Cortex of kidney (tissue), 1 donor: ENCODE measurements around the gene CASZ1.

Source experiments
- DNase-seq: peaks from one replicate; lab custom pipeline; 2025; lab: John Stamatoyannopoulos, UW

CASZ1 gene

DNA sequence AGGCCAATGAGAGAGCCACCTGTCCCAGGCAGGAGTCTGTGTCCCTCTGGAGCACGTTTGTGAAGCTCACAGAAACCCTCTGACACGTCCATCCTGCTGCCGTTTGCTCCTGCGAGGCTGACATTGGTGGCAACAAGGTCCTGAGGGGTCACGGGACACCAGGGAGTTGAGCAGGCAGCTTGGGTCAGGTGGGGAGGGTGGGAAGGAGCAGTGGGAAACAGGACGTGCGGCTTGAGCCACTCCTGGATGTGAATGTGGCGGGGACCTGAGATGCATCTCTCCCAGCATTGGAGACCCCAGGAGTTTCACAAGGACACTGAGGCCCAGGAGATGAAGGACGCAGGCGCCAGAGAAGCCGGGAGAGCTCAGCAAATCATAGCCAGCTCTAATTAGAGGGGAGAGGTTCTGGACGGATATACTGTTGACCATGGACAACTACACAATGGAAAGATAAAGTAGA lies 172.7 kb downstream of the CASZ1 start:
- DNase-seq: no peak

GRCh38 chr1:10622910-10623685 lies 173.3 kb downstream of the CASZ1 start:
- no peak for DNase-seq

DNA sequence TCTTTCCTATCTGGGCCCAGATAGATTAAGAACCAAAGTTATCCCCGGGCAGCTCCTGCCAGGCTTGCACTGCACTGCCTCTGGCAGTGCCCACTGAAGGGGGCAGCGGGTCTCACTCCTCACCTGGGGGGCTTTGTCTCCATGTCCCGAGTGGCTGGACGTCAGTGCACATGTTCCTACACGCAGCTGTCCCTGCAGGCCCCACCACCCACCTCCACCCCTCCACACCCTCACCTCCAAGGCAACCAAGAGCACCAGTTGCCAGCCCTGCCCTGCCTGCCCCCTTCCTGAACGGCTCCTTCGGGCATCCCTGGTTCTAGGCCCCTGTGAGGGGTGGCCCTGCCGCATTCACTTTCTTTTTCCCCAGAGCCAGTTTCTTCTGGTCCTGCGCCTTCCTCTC lies 174.5 kb downstream of the CASZ1 start:
- DNase-seq: no peak

DNA sequence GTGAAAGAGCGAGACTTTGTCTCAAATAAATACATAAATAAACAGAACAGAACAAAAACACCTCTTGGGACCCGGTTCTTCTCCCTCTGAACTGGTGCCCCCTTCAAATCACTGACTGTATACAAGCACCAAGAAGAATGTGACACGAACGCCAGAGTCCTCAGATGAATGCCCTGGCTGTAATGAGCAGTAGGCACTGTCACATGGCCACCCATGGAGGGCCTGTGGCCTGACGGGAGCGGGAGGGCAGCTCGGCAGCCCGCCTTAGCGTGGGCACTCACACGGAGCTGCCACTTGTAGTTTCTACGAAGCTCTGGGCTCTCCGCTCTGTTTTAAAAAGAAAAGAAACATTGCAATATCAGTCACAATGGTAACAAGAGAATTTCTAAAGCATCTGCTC lies 175.7 kb downstream of the CASZ1 start:
- DNase-seq: no peak

DNA sequence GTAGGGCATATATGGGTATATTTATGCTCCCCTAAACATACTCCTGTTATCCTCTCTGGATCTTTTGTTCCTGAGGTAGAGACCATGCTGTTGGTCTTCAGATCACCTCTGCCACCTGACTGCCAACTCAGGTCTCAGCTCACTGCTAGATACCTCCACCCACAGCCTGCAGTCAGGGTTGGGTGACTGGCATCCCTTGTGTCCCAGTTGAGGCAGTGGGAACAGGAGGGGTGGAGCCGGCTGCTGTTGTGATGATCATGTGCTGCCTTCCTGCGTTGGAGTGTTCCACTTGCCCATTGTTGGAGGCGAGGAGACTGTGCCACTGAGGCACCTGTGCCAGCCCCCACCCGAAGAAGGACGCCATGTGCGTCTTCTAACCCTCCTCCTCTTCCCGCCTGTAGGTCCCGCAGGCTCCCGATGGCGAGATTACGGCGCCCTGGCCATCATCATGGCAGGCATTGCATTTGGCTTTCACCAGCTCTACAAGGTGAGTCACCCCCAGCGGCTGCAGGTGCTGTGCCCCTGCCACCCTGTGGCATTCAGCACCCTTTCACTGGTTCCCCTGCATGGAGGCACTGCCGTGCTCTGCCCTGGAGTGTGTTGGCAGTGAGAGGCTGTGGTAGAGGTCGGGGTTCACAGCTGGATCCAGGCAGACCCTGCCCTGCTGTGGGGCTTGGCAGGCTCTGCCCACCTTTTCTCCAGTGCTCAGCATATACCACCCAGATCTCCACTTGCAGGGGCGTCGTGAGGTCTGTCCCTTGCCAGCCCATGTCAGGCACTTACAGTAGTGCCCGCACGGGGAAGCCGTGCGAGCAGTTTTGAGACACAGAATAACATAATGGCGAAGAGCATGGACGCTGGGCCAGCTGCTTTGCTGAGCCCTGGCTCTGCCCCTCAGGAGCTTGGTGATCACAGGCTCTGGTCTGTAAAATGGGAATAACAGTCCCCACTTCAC lies 178.2 kb downstream of the CASZ1 start:
- no peak for DNase-seq

- DNase-seq: no peak
Observed at GRCh38 chr1:10617318-10617717, 179.1 kb downstream of the CASZ1 start.

DNA sequence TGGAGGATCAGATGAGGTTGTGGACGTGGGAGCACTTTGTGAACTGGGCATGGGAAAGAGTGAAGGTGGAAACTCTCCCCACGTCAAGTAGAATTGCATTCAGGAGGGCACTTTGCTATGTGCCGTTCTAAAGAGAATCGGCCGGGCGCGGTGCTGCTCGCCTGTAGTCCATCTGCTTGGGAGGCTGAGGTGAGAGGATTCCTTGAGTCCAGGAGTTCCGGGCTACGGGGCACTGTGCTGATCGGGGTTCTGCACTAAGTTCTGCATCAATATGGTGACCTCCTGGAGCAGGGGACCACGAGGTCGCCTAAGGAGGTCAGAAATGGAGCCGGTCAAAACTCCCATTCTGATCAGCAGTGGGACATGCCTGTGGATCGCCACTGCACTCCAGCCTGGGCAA lies 179.8 kb downstream of the CASZ1 start:
- DNase-seq: no peak

GRCh38 chr1:10615932-10616671 lies 180.3 kb downstream of the CASZ1 start:
- no peak for DNase-seq

DNA sequence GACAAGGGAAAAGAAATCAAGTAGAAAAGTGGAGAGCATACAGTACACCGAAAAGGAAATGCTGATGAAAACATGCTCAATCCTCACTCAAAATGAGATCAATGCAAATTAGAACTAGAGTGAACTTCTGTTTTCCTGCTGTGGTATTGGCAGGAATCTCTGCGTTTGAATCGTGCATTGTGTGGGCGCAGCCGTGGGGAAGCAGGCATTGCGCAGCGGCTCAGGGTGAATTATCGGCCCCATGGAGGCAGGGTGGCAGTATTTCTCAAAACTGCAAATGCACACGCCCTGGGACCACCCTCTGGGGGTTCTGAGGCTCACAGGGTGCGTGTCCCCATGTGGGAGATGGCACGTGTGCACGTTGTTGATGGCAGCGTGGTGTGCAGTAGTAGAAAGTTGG lies 181.1 kb downstream of the CASZ1 start:
- no peak for DNase-seq

DNA sequence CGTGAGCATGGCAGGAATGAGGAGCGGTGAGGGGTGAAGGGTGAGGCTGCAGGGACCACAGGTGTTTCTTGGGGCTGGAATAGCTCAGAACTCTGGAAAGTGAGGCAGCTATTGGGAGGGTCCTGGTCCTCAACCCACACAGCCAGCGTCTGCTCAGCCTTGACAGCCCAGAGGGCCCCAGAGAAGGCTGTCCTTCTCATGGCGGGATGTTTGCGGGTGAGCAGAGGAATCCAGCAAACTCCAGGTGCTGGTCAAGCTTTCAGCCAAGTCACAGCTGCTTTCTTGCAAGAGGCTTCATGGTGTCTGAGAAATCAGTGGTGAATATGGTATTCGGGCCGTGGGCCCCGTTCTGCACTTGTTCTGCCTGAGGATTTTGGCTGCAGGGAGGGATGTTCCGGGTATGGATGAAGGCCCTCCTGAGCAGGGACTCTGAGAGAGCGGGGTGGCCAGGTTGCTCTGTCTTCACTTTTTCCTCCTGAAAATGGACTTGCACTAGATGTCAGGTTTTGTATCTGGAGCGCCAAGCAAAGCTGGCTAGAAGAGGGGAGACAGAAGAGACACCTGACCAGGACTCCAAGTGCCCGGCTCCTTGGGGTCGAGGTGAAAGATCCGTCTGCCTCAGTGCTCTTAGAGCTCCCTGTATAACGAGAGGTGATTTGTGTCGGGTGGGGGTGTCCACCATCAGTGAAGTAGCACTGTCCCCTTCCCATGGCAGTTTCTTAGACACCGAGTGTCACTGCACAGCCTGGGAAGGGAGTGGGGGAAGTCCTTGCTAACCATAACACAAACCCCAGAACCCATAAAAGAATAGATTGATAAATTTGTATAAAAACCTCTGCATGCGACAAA lies 181.8 kb downstream of the CASZ1 start:
- DNase-seq: no peak

DNA sequence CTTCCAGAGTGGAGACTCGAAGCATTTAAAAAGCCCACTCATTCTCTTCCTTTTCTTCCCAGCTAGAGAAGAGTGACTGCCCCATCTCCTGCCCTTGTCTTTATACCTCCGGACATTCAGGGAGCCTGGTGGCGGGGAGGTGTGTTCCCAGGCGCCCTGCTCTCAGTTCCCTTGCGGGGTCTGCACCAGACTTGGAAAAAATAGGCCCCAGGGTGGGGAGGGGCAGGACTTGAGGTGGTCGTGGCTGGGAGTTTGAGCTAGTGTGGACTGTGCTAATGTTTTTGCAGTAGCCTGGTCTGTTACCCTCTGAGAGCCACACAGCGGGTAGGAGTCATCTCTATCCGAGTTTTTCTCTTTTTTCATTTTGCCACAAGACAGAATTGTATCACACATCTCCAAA lies 182.6 kb downstream of the CASZ1 start:
- no peak for DNase-seq

DNA sequence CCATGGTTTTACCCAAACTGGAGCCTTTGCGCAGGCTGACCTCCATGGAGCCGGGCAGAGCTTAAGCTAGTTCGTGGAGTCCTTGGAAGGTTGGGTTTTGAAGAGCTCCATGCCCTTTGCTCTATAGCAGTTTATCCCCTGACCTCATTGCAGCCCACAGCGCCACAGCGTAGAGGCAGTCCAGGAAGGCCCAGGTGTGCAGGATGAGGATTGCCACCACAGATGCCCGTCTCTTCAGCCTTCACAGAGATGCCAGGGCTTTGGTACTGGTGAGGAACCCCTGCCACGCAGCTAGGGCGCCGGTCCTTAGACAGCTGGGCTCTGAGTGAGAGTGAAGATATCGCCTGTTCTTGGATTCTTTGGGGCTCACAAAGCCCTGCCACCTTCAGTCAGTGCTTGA lies 183.1 kb downstream of the CASZ1 start:
- no peak for DNase-seq

DNA sequence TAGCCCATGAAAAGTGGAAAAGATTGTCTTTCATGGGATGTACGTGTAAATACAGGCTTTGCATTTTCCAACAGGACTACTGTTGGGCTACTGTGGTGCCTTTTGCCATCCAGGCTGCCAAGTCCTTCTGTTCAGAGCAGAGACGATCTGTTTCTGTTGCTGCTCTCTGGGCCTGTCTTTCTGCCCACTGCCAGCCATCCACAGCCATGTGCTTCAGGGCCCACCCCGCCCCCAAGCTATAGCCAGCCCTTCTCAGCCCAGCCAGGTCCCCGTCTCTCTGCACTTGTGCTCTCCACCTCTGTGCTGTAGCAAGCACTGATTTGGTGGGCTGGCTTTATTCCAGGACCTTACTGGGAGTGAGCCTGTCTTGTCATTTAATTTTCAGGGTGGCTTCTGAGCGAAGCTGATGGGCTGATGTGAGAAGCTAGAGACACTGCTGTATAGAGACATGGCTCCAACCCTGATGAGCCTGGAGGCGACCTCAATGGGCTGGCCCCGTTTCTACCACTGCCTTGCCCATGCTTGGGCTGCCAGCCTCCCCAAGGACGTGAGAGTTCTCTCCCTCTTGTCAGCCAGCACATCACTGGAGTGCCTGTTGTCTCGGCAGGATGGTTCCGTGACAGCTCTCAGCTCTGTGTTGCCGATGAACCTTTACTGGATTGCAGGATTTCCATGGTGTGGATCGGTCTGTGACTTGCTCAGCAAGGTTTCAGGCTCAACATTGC lies 183.8 kb downstream of the CASZ1 start:
- DNase-seq: no peak

DNA sequence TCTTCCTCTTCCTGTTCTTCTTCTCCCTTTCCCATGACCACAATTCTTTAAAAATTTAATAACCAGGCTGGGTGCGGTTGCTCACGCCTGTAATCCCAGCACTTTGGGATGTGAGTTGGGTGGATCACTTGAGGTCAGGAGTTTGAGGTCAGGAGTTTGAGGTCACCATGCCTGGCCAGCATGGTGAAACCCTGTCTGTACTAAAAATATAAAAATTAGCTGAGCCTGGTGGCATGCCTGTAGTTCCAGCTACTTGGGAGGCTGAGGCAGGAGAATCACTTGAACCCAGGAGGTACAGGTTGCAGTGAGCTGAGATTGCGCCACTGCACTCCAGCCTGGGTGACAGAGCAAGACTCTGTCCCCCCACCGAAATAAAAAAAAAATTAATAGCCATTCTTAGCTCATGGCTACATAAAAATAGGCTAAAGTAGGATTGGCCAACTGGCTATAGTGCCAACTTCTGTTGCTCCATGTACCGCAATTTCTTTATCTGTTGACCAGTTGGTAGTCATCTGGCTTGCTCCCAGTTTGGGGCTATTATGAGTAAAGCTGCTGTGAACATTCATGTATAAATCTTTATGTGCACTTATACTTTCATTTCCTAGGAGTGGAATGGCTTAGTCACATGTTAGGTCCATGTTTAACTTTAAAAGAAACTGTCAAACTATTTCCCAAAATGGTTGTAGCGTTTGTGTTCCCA lies 185.4 kb downstream of the CASZ1 start:
- DNase-seq: no peak

DNA sequence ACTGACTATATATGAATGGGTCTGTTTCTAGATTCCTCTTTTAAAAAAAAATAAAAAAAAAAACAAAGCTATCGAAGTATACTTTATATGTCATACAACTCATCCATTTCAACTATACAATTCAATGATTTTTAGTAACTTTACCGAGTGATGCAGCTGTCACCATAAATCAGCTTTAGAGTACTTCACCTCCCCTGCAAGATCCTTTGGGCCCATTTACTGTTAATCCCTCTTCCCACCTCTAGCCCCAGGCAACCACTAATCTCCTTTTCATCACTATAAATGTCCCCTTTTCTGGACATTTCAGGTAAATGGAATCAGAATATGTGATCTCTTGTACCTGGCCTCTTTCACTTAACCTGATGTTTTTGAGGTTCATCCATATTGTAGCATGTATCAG lies 187.8 kb downstream of the CASZ1 start:
- DNase-seq: no peak

- DNase-seq: no peak
Observed at GRCh38 chr1:10607228-10607627, 189.2 kb downstream of the CASZ1 start.

DNA sequence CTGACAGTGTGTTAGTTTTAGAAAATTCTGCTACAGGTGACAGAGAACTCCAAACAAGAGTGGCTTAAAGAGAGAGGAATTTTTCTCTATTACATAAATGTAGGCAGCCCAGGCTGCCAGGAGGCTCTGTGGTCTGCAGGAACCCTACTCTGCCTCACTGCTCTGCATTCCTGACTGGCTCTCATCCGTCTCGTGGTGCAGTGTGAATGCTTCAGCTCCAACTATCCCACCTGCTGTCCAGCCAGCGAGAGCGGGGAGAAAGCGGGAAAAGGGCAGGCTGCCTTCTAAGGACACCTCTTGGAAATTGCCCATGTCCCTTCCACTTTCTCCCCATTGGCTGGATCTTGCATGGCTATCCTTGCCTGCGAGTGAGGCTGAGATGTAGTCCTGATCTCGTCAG lies 190.4 kb downstream of the CASZ1 start:
- no peak for DNase-seq

DNA sequence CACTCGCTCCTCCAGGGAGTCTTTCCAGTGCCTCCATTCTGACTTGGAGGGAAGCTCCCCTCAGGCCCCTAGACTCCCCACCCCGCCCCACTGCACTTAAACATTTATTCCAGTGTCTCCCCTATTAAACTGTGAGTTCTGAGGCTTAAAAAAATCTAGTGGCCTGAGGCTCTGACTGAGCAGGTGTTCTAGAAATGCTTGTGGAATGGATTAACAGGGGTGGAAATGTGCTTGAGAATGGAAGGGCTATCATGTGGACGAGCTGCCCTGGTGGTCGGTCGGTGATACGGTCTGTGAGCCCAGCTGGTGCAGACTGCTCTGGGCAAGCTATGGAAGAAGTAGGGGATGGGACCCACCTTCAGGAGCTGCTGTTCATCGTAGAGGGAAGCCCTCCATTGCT lies 191.5 kb downstream of the CASZ1 start:
- no peak for DNase-seq

GRCh38 chr1:10602936-10603335 lies 193.5 kb downstream of the CASZ1 start:
- DNase-seq: no peak
